GM18951 (cell line): ENCODE data around the gene LRRK1.

Source experiments
- POLR2A ChIP-seq: IDR thresholded peaks from 4 replicates; pipeline ENCODE4 v1.6.1; 2011; ENCODE audit warnings: mild to moderate bottlenecking; ENCODE audit not compliant: insufficient read length, insufficient read depth; ENCODE audit errors: extremely low read depth
- in situ Hi-C: fragments of 300-500 bp; cut with MboI; formaldehyde crosslinking; loops from one replicate; pipeline ENCODE4 v1.12.0; 2022; ENCODE audit warnings: low sequenced_read_pairs, mixed read lengths, inconsistent platforms; ENCODE audit not compliant: unreplicated experiment

The LRRK1 gene

DNA sequence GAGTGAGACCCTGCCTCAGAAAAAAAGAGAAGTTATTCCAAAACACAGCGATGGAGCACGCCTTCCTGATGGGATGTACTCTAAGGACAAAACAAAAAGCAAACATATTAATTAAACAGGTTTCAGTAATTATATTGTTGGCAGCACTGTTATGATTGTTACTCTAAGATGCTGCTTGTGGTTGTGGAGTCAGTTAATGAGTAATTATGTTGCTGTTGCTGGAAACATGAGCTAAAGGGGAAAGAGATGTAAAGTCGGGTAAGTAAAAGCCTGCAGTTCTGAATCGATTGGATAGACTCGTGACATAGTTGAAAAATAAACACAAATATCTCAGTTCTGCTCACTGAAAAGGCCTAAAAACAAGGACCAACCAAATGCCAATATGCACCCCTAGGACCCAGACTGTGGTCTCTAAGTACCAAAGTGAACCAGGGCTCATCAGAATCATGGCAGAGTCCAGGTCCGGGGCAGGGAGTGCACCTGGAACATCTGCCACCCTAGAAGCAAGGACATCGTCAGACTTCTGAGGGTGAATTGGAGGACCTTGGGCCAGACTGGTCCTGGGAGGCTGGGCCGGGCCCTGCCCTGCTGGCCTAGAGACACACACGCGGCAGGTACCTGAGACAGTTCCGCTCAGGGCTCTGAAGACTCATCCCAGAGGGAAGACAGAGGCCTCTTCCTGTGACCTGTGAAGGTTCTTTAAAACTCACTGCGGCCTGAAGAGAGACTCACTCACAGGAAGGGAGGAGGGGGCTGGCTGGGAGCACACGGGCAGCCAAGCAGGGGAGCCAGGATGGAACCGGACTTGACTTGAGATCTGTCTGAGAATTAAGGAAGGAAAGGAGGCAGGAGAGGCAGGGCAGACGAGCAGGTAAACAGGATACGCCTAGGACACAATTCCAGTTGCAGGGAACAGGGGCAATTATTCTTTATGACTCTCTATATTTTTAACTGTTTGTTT is 140.5 kb downstream of the LRRK1 start:
- in situ Hi-C loops = no loop called here

DNA sequence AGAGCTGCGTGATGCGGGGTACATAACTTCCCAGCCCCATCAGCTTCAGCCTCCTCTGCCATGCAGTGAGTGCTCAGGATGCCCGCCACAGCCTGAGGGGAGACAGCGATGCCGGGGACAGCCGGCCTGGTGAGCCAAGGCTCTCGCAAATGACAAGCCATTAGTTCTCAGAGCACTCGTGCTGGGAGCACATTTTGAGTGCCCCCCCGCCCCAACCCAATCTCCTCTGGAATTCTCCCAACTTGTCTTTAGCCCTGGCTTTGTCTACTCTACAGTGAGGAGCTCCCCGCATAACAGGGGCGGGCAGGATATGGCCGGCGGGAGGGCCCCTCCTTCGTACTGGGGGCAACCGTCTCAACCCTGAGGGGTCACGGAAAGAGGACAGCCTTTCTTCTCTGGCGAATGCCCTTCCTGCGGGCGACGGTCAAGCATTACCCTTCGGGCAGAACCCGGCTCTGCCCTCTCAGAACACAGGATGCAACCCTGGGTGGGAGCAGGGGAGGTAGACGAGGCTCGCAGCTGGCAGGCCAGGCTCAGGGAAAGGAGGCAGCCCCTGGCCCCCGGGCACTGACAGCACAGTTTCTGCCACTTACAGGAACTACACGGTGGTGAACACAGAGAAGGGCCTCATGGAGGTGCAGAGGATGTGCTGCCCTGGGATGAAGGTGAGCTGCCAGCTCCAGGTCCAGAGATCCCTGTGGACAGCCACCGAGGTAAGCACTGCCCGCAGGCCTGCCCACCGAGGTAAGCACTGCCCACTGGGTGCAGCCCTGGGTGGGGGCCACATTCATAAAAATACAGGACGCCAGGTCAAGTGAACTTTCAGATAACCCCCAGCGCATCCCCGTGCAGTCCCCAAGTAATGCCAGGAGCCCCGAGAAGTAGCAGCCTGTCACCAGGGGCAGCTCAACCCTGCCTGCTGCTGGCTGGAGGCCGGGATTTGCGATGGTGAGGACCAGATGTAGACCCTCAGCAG is 141.7 kb downstream of the LRRK1 start:
- in situ Hi-C loops = no loop called here
- no peak for TF ChIP-seq POLR2A

More for the DNA sequence above, 140.5 kb downstream of the LRRK1 start:
- no peak for TF ChIP-seq POLR2A

DNA sequence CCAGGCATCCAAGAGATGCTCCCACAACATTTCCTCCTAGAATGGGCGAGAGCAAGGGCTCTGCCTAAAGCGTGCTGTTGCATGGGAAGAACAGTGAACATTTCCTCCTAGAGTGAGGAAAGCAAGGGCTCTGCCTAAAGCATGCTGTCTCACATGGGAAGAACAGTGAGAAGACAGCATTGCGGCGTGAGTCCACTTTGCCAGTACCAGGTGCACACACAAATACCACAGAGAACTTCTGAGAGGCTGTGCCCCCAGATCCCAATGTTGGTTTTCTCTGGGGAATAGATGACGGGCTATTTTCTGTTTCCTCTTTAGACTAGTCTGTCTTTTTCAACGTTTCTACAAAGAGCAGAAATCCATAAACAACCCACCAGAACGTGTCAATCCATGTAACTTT is 142.9 kb downstream of the LRRK1 start:
- in situ Hi-C loops = no loop called here
- TF ChIP-seq POLR2A = no peak

DNA sequence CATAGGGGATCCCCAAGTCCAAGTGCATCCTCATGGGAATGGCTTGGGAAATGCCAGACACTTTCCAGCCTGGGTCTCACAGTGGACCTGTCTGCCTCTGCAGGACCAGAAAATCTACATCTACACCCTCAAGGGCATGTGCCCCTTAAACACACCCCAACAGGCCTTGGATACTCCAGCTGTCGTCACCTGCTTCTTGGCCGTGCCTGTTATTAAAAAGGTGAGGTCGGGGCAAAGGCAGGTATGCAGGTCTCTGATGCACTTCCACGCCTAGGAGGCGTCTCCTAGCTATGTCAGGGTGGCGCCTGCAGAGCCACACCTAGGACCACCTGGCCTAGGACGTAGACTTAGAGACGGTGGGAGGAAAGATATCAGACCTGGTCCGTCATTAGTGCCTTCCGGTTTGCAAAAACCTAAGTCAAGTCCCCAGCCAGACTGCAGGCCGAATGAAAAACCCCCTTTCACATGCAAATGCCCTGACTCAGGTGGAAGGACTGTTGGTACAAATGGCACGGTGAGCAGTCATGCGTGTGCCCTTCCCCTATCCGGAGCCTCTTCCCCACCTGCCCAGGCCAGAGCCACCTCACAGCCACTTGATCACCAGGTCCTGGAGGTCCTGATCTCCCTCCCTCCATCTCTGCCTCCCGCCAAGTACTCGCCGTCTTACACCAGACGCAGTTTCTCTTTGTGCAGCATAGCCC is 143.5 kb downstream of the LRRK1 start:
- in situ Hi-C loops = no loop called here
- TF ChIP-seq POLR2A = no peak

DNA sequence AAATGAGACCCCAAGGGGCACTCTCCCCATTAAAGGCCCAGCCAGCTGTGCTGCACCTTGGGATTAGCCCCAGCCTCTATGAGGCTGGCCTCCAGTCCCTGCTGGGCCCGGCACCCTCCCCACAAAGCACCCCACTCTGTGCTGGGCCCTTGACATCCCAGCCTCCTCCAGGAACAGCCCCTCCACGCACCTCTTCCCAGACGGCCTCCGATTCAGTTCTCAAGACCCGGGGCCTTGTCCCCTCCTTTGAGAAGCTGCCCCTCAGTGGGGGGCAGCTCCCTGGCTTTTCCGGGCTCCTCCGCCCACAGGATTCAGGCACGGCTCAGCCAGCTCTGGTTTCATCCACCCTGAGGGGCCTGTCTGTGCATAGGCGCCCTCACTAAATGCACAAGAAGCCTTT is 144.1 kb downstream of the LRRK1 start:
- in situ Hi-C loops = no loop called here

DNA sequence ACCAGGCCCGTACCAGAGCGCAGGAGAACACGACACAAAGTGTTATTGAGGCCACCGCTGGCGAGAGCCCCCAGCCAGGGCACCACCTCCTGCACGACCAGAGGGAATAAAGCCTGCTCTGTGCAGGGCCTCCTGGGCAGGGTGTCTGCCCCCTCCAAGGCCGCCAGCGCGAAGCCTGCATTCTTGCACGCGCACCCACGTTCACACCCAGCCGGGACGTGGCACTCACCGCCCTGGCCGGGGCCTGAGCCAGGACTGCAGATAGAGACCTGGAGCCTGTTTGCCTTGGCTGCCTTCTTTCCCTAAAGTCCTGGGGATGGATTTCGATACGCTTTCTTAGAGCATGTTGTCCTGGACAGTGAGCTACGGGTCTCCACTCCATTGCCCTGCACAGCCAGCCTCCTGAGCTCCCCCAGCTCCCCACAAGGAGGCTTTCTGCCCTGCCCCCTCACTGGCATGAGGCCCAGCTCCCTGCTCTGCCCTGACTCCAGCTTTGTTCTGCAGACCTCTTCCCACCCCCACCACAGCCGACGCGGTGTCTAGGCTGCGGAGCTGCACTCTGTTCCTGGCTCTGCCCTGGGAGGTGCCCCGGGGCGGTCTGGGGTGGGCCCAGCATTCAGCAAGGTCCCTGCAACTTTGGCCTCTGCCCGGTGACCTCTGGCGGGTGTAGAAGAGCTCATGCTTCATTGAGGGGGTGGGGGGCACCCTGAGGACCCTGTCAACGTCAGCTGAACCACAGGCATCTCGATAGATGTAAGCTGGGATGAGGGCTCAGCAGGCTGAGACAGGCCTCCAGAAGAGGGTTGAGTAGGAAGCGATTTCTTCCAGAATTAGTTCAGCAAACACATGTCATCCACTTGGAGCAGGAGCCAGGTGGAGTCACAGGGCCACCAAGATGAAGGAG is 145.0 kb downstream of the LRRK1 start:
- TF ChIP-seq POLR2A = no peak
- in situ Hi-C loops = no loop called here

More for the DNA sequence above, 144.1 kb downstream of the LRRK1 start:
- TF ChIP-seq POLR2A = no peak

DNA sequence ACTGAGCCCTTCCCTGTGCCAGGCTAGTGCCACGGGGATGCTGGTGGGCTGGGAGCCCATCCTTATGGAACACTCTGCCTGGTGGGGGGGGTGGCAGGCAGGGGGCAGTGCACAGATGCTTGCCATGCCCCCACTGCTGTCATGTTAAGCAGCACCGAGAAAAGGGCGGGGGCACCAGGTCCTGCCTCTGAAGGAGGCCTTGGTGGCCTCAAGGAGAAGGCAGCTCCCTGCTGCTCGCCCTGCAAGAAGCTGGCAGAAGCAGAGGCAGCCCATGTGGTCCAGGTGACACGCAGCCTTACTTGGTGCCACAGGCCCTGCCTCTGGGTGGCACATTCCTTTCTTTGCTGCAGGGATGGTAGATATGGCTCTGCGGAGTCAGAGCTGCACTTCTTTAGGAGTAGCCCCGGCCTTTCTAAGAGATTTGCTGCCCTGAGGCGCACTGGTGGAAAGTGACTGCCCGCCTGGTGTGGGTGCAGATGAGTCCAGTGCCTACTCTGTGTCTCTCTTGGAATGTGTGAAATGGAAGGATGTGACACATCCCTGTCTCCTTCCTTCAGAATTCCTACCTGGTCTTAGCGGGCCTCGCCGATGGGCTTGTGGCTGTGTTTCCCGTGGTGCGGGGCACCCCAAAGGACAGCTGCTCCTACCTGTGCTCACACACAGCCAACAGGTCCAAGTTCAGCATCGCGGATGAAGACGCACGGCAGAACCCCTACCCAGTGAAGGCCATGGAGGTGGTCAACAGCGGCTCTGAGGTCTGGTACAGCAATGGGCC is 145.8 kb downstream of the LRRK1 start:
- in situ Hi-C loops = no loop called here
- TF ChIP-seq POLR2A = no peak

DNA sequence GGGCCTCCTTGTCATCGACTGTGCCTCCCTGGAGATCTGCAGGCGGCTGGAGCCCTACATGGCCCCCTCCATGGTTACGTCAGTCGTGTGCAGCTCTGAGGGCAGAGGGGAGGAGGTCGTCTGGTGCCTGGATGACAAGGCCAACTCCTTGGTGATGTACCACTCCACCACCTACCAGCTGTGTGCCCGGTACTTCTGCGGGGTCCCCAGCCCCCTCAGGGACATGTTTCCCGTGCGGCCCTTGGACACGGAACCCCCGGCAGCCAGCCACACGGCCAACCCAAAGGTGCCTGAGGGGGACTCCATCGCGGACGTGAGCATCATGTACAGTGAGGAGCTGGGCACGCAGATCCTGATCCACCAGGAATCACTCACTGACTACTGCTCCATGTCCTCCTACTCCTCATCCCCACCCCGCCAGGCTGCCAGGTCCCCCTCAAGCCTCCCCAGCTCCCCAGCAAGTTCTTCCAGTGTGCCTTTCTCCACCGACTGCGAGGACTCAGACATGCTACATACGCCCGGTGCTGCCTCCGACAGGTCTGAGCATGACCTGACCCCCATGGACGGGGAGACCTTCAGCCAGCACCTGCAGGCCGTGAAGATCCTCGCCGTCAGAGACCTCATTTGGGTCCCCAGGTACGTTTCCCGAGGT is 146.5 kb downstream of the LRRK1 start:
- TF ChIP-seq POLR2A = no peak
- in situ Hi-C loops = no loop called here

DNA sequence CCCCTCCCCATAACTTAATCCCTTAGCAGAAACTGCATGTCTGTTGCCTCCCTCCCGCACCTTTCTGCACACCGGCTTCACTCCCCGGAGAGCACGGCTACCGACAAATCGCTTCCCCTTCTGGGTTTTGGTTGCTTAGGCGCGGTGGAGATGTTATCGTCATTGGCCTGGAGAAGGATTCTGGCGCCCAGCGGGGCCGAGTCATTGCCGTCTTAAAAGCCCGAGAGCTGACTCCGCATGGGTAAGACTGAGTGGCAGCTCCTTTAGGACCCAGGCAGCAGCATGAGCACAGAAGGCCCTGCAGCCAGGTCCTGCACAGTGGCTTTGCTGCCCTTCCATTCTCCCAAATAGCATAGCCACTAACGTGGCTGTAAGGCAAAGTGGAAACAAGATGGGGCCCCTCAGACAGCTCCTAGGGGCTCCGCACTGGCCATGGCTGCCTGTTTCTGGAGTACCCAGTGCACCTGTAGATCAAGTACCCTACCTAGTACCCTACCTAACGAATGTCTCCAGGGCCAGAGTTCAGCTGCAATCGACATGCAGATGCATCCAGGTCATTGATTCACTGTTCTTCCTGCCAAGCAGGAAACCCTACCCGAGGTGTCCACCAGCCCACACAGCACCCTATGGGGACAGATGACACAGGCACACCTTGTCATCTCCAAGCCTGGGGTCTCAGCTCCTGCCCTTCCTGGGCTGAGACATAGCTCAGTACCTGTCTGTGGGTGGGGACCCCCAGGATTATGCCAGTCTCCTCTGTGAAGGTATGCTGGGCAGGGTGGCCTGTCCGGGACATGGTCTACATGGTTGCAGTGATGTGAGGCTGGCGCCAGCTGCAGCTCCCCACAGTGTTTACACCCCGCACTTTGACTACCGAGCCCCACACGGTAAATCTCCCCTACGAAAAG is 147.6 kb downstream of the LRRK1 start:
- in situ Hi-C loops = no loop called here
- TF ChIP-seq POLR2A = no peak
